Liver (tissue), 9 donors: ENCODE data around the gene KIF18B. TPM values are rescaled to one million over a fixed set of nuclear protein-coding genes. Genes with fewer than 3 reads are reported as not detected.

Experiments used
- DNase-seq: peaks from one replicate; pipeline ENCODE4 v3.0.0-alpha.2; 2017; ENCODE audit warnings: low spot score
- H3K27ac ChIP-seq, 2 donors: one replicate each; pipeline ENCODE4 v1.7.0; 2013; ENCODE audit warnings: inconsistent platforms in 2 of 2, low read length in 2 of 2, control low read depth in 1 of 2, low read depth in 1 of 2, mild to moderate bottlenecking in 1 of 2
- H3K27me3 ChIP-seq, 4 donors: one replicate each; pipeline versions ENCODE4 v1.6.1 to v1.7.0; 2013; ENCODE audit warnings: low read length in 3 of 4, inconsistent platforms in 1 of 4, mild to moderate bottlenecking in 1 of 4, moderate library complexity in 1 of 4; ENCODE audit not compliant: control insufficient read depth in 4 of 4, insufficient read depth in 4 of 4
- H3K36me3 ChIP-seq, 4 donors: one replicate each; pipeline versions ENCODE4 v1.6.1 to v1.7.0; 2013; ENCODE audit warnings: low read length in 3 of 4, mild to moderate bottlenecking in 3 of 4, low read depth in 1 of 4, moderate library complexity in 1 of 4; ENCODE audit not compliant: control insufficient read depth in 4 of 4, insufficient read depth in 3 of 4
- H3K4me1 ChIP-seq, 4 donors: one replicate each; pipeline versions ENCODE4 v1.6.1 to v1.7.0; 2013; ENCODE audit warnings: low read length in 3 of 4, mild to moderate bottlenecking in 3 of 4, moderate library complexity in 1 of 4; ENCODE audit not compliant: control insufficient read depth in 4 of 4, insufficient read depth in 4 of 4
- H3K4me3 ChIP-seq, 3 donors: one replicate each; pipeline versions ENCODE4 v1.6.1 to v1.7.0; 2013; ENCODE audit warnings: low read length in 3 of 3, control low read depth in 1 of 3, low read depth in 1 of 3, mild to moderate bottlenecking in 1 of 3
- H3K9ac ChIP-seq, 2 donors: one replicate each; pipeline ENCODE4 v1.7.0; 2013; ENCODE audit warnings: low read length in 2 of 2, mild to moderate bottlenecking in 2 of 2, moderate library complexity in 2 of 2, control low read depth in 1 of 2, low read depth in 1 of 2
- H3K9me3 ChIP-seq, 4 donors: one replicate each; pipeline versions ENCODE4 v1.6.1 to v1.7.0; 2013; ENCODE audit warnings: low read length in 3 of 4; ENCODE audit not compliant: control insufficient read depth in 4 of 4
- EGR1 ChIP-seq, 2 donors: IDR thresholded peaks; 2 replicates each; pipeline ENCODE4 v1.6.1; 2016 to 2018; ENCODE audit warnings: antibody characterized with exemption in 2 of 2, low read depth in 2 of 2
- FOXA1 ChIP-seq: IDR thresholded peaks from 2 replicates; pipeline ENCODE4 v1.6.1; 2016; ENCODE audit warnings: antibody characterized with exemption
- FOXA2 ChIP-seq: IDR thresholded peaks from 2 replicates; pipeline ENCODE4 v1.6.1; 2016; ENCODE audit warnings: antibody characterized with exemption
- GABPA ChIP-seq, 2 donors: IDR thresholded peaks in 1 of 2; conservative IDR thresholded peaks in 1 of 2; 2 replicates each; pipeline ENCODE4 v1.6.1; 2016; ENCODE audit warnings: antibody characterized with exemption in 2 of 2, mild to moderate bottlenecking in 1 of 2, moderate library complexity in 1 of 2
- HNF4A ChIP-seq, 2 donors: conservative IDR thresholded peaks; 2 replicates each; pipeline ENCODE4 v1.6.1; 2016; ENCODE audit warnings: antibody characterized with exemption in 2 of 2, mild to moderate bottlenecking in 2 of 2
- HNF4G ChIP-seq: IDR thresholded peaks from 2 replicates; pipeline ENCODE4 v1.6.1; 2016; ENCODE audit warnings: antibody characterized with exemption
- JUND ChIP-seq, 2 donors: IDR thresholded peaks; 2 replicates each; pipeline ENCODE4 v1.6.1; 2016; ENCODE audit warnings: antibody characterized with exemption in 2 of 2
- MAX ChIP-seq: IDR thresholded peaks from 2 replicates; pipeline ENCODE4 v1.6.1; 2016; ENCODE audit warnings: antibody characterized with exemption
- NR2F2 ChIP-seq: IDR thresholded peaks from 2 replicates; pipeline ENCODE4 v1.6.1; 2016; ENCODE audit warnings: antibody characterized with exemption
- RAD21 ChIP-seq, 2 donors: IDR thresholded peaks; 2 replicates each; pipeline ENCODE4 v1.6.1; 2016; ENCODE audit warnings: antibody characterized with exemption in 2 of 2, mild to moderate bottlenecking in 2 of 2
- REST ChIP-seq: IDR thresholded peaks from 2 replicates; pipeline ENCODE4 v1.6.1; 2016; ENCODE audit warnings: antibody characterized with exemption, mild to moderate bottlenecking
- RXRA ChIP-seq, 2 donors: IDR thresholded peaks; 2 replicates each; pipeline ENCODE4 v1.6.1; 2017 to 2018; ENCODE audit warnings: antibody characterized with exemption in 2 of 2, mild to moderate bottlenecking in 1 of 2
- SP1 ChIP-seq: IDR thresholded peaks from 2 replicates; pipeline ENCODE4 v1.6.1; 2018; ENCODE audit warnings: antibody characterized with exemption, mild to moderate bottlenecking
- TAF1 ChIP-seq: conservative IDR thresholded peaks from 2 replicates; pipeline ENCODE4 v1.6.1; 2016; ENCODE audit warnings: antibody characterized with exemption, mild to moderate bottlenecking
- YY1 ChIP-seq: IDR thresholded peaks from 2 replicates; pipeline ENCODE4 v1.6.1; 2016; ENCODE audit warnings: antibody characterized with exemption, mild to moderate bottlenecking
- ZBTB33 ChIP-seq: IDR thresholded peaks from 2 replicates; pipeline ENCODE4 v1.6.1; 2016; ENCODE audit warnings: antibody characterized with exemption
- WGBS: extraction: QIAGEN DNeasy Blood & Tissue Kit; methylation state at CpG from one replicate; pipeline ENCODE4 v1.1.7; 2013; 5-methylcytosine and 5-hydroxymethylcytosine counted together
- polyA plus RNA-seq, 2 donors: library from polyadenylated mRNA; stranded (reverse) in 1 of 2; unstranded in 1 of 2; fragments of 200-250 nt in 1 of 2; fragments of >200 nt in 1 of 2; fragmentation: Nextera tagmentation in 1 of 2; extraction: Ambion mirVana in 1 of 2; gene quantifications; one replicate each; pipeline versions ENCODE4 v1.2.1 to v1.2.3, GENCODE V29; 2013 to 2015
- total RNA-seq, 2 donors: library from RNA; depleted of rRNA; stranded (reverse); fragments of >200 nt; gene quantifications; one replicate each; pipeline ENCODE4 v1.2.3, GENCODE V29; 2014
- TF ChIP-seq, protein P1 (sequence below): IDR thresholded peaks from 2 replicates; pipeline ENCODE4 v1.6.1; 2016; ENCODE audit warnings: antibody characterized with exemption
- donor health status: healthy.
- donor health status: healthy.
- donor health status: healthy.
- donor health status: healthy.
- donor health status: healthy.

Gene KIF18B
- total and polyA plus RNA-seq, 4 donors = under 0.01 to 11.9 (median 0.48) TPM

GRCh38 chr17:44910231-44911106 lies 37.1 kb downstream of the KIF18B start:
- H3K9ac ChIP-seq = no peak overlapping the region
- no peak for DNase-seq
- no peak overlapping the region for H3K4me3 ChIP-seq
- H3K4me1 ChIP-seq = peaks cover 0 to 16% (median 10%) of the 10 kb centered on the region in 4 donors
- H3K9me3 ChIP-seq = no peaks in the 10 kb centered on the region
- no peaks in the 10 kb centered on the region for H3K27me3 ChIP-seq
- WGBS = 90% methylated on average over 13 of the region's 13 CpGs
- TF ChIP-seq RAD21 (IDR thresholded peaks at IDR 0.05) (no peak), FOXA2 (no peak), EGR1 (IDR thresholded peaks at IDR 0.05; ENCODE audit: low read depth in 2 of 2) (no peak), ZBTB33 (no peak), HNF4A (conservative IDR thresholded peaks at IDR 0.05) (no peak), RXRA (IDR thresholded peaks at IDR 0.05) (no peak), FOXA1 (no peak), MAX (no peak), GABPA (IDR thresholded peaks at IDR 0.05 in 1 of 2, conservative IDR thresholded peaks at IDR 0.05 in 1 of 2) (no peak), JUND (IDR thresholded peaks at IDR 0.05) (no peak), HNF4G (no peak), NR2F2 (no peak), YY1 (no peak), SP1 (no peak)
- TF ChIP-seq, protein P1, sequence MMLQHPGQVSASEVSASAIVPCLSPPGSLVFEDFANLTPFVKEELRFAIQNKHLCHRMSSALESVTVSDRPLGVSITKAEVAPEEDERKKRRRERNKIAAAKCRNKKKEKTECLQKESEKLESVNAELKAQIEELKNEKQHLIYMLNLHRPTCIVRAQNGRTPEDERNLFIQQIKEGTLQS = no peak
- H3K36me3 ChIP-seq = no peaks in the 10 kb centered on the region
- no peak overlapping the region for H3K27ac ChIP-seq

GRCh38 chr17:44909681-44910144 lies 37.9 kb downstream of the KIF18B start:
- Histone ChIP-seq H3K9ac (no peak overlapping the region), H3K36me3 (no peaks in the 10 kb centered on the region), H3K4me3 (no peak overlapping the region), H3K27ac (no peak overlapping the region), H3K27me3 (no peaks in the 10 kb centered on the region), H3K9me3 (no peaks in the 10 kb centered on the region), H3K4me1 (peaks cover 0 to 16% (median 10%) of the 10 kb centered on the region in 4 donors)
- TF ChIP-seq RXRA (IDR thresholded peaks at IDR 0.05) = no peak
- TF ChIP-seq FOXA2 = no peak
- no peak for TF ChIP-seq TAF1
- TF ChIP-seq REST = no peak
- DNase-seq = no peak
- 91% methylated on average over 11 of the region's 11 CpGs for WGBS
